Stimulated activated CD8-positive, alpha-beta memory T cell treated with anti-CD3 and anti-CD28 coated beads, Interleukin-15, amount 100 ng/mL, for 24 hours (primary cell): Measurements from ENCODE around the gene DAG1.

Source experiments
- DNase-seq: peaks from one replicate; pipeline ENCODE4 v3.0.0-alpha.2; 2020; ENCODE audit warnings: low read depth

DAG1 gene

GRCh38 chr3:49469936-49470713 lies at the start of gene DAG1:
DAG1 (plus strand) TSS chr3:49470267; CDS start chr3:49510535, 40,268 bp downstream.
- DNase-seq: peak; percentile 89

- no peak for DNase-seq
Measured at GRCh38 chr3:49421890-49422378, 48.1 kb upstream of the DAG1 start.

- DNase-seq: no peak
Measured at GRCh38 chr3:49422379-49423248, 47.5 kb upstream of the DAG1 start, which contains the start of gene AMT. AMT (minus strand) TSS chr3:49422473; CDS start chr3:49422450, 23 bp downstream.

- no peak for DNase-seq
Measured at GRCh38 chr3:49424816-49425215, 45.3 kb upstream of the DAG1 start.

- no peak for DNase-seq
Measured at GRCh38 chr3:49427586-49427985, 42.5 kb upstream of the DAG1 start.

GRCh38 chr3:49428752-49429080 lies 41.4 kb upstream of the DAG1 start:
- DNase-seq: no peak

GRCh38 chr3:49434731-49435130 lies 35.3 kb upstream of the DAG1 start:
- DNase-seq: no peak

GRCh38 chr3:49445391-49445790 lies 24.7 kb upstream of the DAG1 start:
- DNase-seq: no peak

- no peak for DNase-seq
Measured at GRCh38 chr3:49453621-49454020, 16.4 kb upstream of the DAG1 start.

GRCh38 chr3:49454458-49454857 lies 15.6 kb upstream of the DAG1 start:
- DNase-seq: no peak

GRCh38 chr3:49454898-49455681 lies 15.0 kb upstream of the DAG1 start:
- no peak for DNase-seq

GRCh38 chr3:49456466-49456865 lies 13.6 kb upstream of the DAG1 start:
- no peak for DNase-seq

- no peak for DNase-seq
Measured at GRCh38 chr3:49460188-49460890, 9.7 kb upstream of the DAG1 start.

- no peak for DNase-seq
Measured at GRCh38 chr3:49460956-49461355, 9.1 kb upstream of the DAG1 start.

- no peak for DNase-seq
Measured at GRCh38 chr3:49461443-49462171, 8.5 kb upstream of the DAG1 start.

- no peak for DNase-seq
Measured at GRCh38 chr3:49462222-49462621, 7.8 kb upstream of the DAG1 start.

- no peak for DNase-seq
Measured at GRCh38 chr3:49465270-49466034, 4.6 kb upstream of the DAG1 start.

- DNase-seq: no peak
Measured at GRCh38 chr3:49466085-49466484, 4.0 kb upstream of the DAG1 start.

GRCh38 chr3:49469037-49469935 lies 781 bp upstream of the DAG1 start:
- no peak for DNase-seq
